Measurements from ENCODE around the gene AAR2.

Gene AAR2

GRCh38 chr20:36235892-36236785, at the start of gene AAR2:
Gene AAR2, plus strand, starts transcription at chr20:36236478. Its CDS starts 3,391 bp downstream, at chr20:36239869.
- TF ChIP-seq CTCF (IDR thresholded peaks at IDR 0.05) (no peak), ZFX (IDR thresholded peaks at IDR 0.05; ENCODE audit: borderline replicate concordance) (no peak)
- peak within 1 kb of the TSS; percentile 63 for H3K27ac ChIP-seq

- H3K27ac ChIP-seq, result no peak overlapping the region
- no peak for TF ChIP-seq CTCF (IDR thresholded peaks at IDR 0.05)
- TF ChIP-seq ZFX (IDR thresholded peaks at IDR 0.05; ENCODE audit: borderline replicate concordance), result no peak
Observed at GRCh38 chr20:36193977-36194712, 42.1 kb upstream of the AAR2 start.

- no peak overlapping the region for H3K27ac ChIP-seq
- TF ChIP-seq ZFX (IDR thresholded peaks at IDR 0.05; ENCODE audit: borderline replicate concordance) (no peak), CTCF (IDR thresholded peaks at IDR 0.05) (no peak)
Observed at GRCh38 chr20:36196676-36197075, 39.6 kb upstream of the AAR2 start.

GRCh38 chr20:36197271-36197670, 39.0 kb upstream of the AAR2 start:
- TF ChIP-seq ZFX (IDR thresholded peaks at IDR 0.05; ENCODE audit: borderline replicate concordance) (no peak), CTCF (IDR thresholded peaks at IDR 0.05) (no peak)
- no peak overlapping the region for H3K27ac ChIP-seq

GRCh38 chr20:36199345-36200257, 36.7 kb upstream of the AAR2 start:
- TF ChIP-seq ZFX (IDR thresholded peaks at IDR 0.05; ENCODE audit: borderline replicate concordance) (no peak), CTCF (IDR thresholded peaks at IDR 0.05) (peak; percentile 94)
- no peak overlapping the region for H3K27ac ChIP-seq

- TF ChIP-seq CTCF (IDR thresholded peaks at IDR 0.05) (no peak), ZFX (IDR thresholded peaks at IDR 0.05; ENCODE audit: borderline replicate concordance) (no peak)
- no peak overlapping the region for H3K27ac ChIP-seq
Observed at GRCh38 chr20:36200451-36200850, 35.8 kb upstream of the AAR2 start.
